GM18909 (cell line): ENCODE results near the gene CEP72.

Experiments
- ATAC-seq: cut with Tn5 transposase; IDR thresholded peaks from one replicate; pipeline ENCODE4 v1.9.1; 2021; ENCODE audit warnings: mild to moderate bottlenecking; ENCODE audit not compliant: unreplicated experiment, poor library complexity

CEP72 gene

DNA sequence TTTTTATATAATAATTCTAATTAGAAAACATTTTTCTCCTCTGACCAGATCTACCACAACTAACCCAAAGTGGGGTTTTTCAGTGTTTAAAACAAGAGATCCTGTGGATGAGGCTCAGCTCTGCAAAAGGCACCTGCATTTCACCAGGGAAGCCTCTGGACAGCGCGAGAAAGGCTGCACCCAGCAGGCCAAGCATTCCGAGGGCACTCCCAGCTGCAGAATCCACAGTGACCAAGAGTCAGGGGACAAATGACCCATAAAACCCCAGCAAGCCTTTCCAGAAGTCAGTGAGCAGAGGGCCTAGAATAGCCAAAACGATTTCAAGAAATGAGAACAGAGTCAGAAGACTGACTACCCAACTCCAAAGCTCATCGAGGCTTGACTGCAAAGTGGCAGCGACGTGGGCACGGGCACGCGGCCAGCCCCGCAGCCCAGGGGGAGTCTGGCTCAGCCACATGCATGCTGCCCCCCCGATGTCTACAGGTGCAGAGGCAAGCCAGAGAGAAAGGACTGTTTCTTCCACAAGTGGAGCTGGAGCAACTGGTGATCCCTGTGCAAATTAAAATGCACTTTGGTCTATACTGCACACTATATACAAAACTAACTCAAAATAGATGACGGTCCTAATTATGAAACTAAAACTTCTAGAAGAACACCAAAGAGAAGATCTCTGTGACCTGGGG lies 54.8 kb downstream of the CEP72 start:
- no peak for ATAC-seq

DNA sequence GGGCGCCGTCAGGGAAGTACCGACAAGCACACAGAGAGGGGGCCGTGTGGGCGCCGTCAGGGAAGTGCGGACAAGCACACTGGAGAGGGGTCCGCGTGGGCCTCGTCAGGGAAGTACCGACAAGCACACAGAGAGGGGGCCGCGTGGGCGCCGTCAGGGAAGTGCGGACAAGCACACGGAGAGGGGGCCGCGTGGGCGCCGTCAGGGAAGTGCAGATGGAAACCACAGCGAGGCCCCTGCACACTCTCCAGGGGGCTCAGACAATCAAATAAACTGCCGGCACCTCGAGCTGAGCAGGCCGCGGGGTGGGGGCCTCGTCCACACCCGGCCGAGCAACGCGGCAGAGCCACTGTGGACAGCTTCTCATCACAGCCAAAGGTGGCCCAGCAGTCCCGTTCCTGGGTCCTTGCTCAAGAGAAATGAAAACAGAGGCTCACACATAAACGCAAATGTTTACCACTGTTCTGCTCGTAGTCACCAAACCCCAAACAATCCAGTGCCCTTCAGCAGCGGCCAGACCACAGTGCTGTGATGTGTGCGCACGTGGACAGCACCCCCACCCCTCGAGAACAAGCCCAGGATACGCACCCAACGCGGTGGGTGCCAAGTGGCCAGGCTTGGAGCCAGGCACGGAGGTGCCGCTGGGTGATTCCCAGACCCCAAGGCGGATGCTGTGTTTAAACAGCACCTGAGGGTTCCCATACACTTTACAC lies 56.3 kb downstream of the CEP72 start:
- ATAC-seq: no peak

DNA sequence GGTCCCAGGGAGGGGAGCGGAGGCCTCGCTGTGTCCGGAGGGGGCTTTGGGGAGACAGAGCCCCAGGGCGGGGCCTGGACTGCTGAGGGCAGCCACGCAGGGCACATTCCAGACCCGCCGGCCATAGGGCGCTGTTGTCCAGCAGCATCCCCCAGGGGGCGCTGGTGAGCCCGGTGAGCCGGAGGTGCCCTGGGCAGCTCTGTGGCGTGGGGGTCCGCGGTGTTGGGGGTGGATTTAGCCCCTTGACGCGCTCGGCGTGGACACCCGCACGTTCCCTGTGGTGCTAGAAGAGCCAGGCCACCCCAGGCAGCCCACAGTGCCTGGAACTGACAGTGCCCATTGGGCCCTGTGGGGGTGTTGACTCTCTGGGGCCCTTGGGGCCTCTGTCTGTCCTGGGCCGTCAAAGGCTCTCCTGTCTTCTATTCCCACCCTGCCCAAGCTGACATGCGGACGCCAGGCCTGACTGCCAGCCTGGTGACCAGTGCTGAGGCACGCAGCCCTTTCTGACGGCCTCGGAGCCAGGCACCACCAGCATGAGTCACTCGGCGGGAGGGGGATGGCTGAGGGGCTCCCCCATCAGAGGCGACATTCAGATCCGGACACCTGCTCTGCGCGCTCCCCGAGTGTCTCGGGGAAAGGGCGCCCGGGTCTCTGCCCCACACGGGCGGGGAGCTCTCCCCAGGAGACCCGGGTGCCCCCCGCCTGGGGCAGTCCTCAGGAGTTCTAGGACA lies 57.1 kb downstream of the CEP72 start:
- ATAC-seq: no peak

- no peak for ATAC-seq
Observed at GRCh38 chr5:669842-670395, 57.8 kb downstream of the CEP72 start.

- ATAC-seq: no peak
Observed at GRCh38 chr5:670396-671270, 58.5 kb downstream of the CEP72 start.

GRCh38 chr5:671459-672328 lies 59.6 kb downstream of the CEP72 start:
- ATAC-seq: no peak

DNA sequence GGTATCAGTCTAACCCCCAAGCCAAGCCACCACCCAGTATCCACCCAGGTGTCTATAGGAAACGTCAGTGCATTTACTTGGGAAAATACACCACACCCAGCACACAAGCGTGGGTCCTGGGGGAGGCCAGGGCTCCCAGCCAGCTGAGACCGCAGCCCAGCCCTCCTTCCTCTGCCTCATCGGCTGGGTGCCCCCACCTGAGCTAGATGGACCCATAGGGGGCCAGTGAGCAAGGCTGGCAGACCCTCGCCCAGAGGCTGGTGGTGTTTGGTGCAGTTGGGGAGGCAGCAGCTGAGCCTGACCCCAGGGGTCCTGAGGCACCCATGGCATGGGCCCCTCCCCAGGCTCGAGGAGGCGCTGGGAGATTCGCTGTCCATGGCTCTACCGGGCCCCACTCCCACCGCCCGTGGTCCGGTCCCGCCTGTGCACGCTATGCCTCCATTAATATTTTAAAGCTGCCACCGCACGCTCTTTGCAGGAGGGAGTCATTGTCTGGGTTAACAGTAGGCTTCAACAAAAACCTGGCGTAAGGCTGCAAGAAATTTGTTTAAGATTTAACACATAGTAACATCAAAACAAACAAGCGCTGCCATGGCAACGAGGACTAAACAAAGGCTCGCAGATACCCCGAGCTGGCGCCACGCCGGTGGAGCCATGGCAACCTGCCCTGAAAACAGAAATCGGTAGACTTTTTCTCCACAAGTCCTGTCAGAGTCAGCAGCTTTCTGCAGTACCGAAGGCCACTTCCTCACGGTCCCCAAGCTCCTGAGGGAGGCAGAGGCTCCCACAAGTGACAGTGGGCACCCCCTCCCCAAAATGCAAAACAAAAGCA lies 60.4 kb downstream of the CEP72 start:
- ATAC-seq: no peak

DNA sequence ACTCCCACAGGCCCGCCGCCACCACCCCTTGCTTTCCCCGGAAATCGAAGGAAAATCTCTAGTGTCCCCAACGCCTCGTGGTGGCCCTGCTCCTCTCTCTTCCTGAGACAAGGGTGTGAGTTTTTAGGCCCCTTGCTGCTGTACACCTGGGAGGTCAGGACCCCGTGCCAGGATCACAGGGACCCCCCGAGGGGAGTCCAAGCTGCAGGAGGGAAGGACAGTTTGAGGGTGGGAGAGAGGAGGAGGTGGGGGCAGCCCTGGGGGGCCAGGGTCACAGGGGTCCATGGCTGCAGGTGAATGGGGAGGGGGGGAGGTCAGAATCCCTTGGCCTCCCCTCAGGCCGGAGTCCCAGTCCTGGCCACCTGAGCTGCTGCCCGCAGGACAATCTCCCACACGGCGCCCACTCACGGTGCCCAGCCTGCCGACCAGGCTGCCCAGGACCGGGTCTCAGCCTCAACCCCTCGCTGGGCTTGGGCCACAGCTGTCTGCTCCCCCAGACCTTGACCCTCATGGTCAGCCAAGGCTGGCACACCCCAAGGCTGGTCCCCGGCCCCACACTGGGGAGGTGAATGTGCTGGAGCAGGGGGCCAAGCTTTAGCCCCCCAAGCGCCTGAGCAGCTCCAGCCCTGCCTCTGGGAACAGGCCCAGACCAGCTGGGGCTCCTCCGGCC lies 61.2 kb downstream of the CEP72 start:
- ATAC-seq: no peak

- no peak for ATAC-seq
Observed at GRCh38 chr5:673831-674629, 61.9 kb downstream of the CEP72 start.

GRCh38 chr5:674630-675011 lies 62.5 kb downstream of the CEP72 start:
- ATAC-seq: no peak

- ATAC-seq: no peak
Observed at GRCh38 chr5:675111-675870, 63.2 kb downstream of the CEP72 start.

GRCh38 chr5:675871-676698 lies 63.9 kb downstream of the CEP72 start:
- no peak for ATAC-seq

DNA sequence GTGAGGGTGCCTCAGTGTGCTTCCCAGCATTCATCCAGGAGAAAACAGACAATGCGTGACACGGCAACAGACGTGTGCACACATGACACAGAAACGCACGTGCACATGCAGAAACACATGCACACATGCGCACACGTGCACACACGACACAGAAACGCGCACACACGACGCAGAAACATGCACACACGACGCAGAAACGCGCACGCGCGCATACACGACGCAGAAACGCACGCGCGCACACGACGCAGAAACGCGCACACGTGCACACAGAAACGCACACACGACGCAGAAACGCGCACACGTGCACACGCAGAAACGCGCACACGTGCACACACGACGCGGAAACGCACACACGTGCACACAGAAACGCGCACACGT lies 64.5 kb downstream of the CEP72 start:
- no peak for ATAC-seq

GRCh38 chr5:677131-678101 lies 65.3 kb downstream of the CEP72 start:
- no peak for ATAC-seq
